Left hindlimb (tissue), 1 donor: ENCODE measurements around the gene CATSPER1.
A peak's percentile ranks its signal among the peaks of the same experiment; 100 is the strongest.

Experiments
- DNase-seq: peaks from one replicate; pipeline ENCODE4 v3.0.0-alpha.2; 2018

The CATSPER1 gene

DNA sequence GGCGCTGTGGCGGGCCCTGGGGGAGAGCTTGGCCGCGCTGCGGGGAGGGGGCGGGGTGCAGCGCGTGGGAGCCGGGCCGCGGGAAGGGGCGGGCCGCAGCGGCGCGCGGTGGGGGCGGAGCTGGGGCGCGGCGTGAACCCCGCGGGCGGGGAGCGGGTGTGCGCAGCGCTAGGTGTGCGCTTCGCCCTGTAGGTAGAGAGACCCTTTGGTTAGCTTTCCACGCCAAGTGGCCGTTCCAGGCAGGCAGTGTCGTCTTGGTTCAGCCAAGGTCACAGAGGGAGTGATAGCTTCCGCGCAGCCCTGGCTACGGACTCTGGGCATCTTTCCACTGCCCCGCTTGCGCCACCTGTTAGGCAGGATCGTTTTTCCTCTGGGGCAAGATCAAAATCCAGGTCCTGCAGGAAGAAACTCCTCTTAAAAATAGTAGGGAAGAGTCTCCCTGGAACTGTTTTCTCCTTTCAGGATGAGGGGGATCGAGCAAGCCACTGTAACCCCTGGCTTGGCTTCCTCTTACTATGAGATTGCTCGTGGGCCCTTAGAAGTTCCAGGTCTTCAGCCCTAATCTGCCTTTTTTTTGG, 23.5 kb downstream of the CATSPER1 start:
- DNase-seq: peak; percentile 57

DNA sequence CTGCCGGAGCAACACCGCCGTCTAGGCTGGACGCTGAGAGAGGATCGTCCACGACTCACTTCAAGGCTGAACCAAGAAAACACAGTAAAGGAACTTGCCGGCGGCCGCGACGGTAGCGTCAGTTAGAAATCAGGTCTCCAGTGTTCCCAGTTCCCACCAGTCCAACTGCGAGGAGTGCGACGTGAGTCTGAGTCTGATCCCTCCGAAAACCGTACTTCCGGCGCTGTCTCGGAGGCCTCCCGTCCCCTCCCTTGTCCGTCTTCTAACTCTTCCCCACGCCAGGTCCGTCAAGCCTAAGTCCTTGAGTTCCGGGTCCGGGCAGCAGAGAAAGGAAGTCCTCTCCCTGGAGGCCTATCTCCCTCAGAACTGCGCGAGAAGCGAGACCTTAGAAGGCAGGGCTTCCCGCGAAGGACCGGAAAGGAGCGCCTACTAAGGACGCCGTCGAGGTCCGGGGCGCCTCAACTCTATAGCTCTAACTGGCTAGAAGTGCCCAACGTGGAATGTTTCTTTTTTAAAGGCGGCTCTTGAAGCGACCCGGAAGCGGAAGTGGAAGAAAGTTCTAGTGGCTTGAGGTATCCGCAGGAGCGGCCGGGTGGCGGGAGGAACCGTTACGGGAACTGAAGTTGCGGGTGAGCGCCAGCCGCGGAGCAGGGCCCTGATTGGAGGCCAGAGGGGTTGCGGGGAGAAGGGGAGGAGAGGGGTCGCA, 24.2 kb downstream of the CATSPER1 start, which contains the start of the genes BANF1 and EIF1AD:
TSS of gene BANF1 (plus strand) at position 562 of the 706 bp plus-strand sequence. CDS start 748 bp downstream, outside the sequence.
TSS of gene EIF1AD (minus strand) at position 216 of the 706 bp plus-strand sequence. CDS start 1,768 bp downstream, outside the sequence.
- DNase-seq: peak; percentile 97

DNA sequence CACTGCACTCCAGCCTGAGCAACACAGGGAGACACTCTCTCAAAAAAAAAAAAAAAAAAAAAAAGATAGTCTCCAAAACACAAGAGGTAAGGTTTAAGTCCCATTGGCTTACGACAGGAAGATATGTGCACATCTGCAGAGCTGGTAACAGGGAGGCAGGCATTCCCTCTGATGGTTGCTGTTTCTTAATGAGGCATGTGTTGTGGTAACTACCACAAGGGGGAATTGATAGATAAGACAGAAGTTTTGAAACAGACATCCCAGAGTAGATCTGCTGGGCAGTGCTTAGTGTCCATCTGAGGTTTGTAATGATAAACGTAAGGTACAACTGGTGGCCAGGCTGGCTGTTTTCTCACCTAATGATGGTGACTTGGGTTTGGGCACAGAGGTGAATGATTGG, 29.0 kb downstream of the CATSPER1 start:
- DNase-seq: no peak

DNA sequence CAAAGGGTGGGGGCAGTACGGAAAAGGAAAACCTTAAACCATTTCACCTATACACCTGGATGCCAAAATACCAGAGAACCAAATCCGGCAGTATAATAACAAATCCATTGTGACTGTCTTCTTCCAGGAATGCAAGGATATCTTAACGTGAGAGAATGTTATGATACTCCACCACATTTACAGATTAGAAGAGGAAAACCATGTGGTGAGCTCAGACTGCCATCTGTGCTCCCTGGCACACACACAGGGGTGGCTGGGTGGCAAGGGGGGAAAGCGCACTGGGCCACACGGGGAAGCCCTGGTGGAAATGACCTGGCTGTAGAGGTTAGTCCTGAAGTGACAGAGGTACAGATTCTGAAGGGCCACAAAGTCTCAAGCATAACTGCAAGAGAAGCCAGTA, 34.2 kb downstream of the CATSPER1 start:
- DNase-seq: no peak

DNA sequence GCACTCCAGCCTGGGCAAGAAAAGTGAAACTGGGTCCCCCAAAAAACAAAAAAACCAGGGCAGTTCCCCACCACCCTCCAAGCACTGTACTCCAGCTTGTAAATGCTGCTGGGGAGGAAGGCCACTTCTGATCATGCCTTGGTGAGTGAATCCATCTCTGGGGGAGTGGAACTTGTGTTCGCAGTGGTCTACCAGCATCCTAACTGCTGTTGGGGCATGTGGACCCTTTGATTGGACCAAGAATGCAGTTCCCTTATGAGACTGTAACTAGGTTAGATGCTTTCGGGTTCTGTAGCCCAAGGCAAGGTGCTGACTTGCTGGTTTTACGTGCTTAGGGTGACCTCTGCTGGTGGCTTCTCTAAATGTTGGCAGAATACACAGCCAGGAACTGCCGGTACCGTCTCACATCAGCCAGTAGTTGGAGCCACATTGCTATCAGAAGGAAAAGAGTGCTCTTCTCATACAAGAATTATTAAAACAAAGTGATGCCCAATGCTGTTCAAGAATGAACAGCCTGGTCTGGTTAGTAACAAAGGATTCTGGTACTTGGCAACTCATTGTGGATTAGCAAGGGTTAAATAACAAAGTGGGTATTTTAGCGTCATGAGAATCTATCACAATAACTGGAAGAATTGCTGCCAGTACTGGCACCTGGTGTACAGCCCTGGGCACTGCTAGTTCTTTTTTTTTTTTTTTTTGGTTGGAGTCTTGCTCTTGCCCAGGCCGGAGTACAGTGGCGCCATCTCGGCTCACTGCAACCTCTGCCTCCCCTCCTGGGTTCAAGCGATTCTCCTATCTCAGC, 37.3 kb downstream of the CATSPER1 start:
- DNase-seq: peak; percentile 91

DNA sequence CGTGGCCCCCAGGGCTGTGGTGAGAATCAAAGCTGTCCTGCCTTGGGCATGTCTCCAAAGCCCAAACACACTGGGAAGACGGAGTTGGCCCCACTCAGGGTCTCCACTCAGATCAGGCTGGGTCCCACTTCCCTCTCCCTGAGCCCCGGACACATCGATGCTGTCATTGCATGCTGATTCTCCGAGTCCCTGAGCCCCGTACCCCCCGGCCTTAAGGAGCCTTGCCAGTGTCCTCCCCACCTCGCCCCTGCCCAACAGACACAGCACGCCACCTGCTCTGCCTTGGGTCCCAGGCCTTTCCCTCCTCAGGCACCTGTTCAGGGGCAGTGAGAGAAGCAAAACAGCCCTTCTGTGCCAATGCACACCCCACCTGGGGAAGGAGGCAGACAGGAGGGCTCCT, 38.9 kb downstream of the CATSPER1 start:
- DNase-seq: no peak

DNA sequence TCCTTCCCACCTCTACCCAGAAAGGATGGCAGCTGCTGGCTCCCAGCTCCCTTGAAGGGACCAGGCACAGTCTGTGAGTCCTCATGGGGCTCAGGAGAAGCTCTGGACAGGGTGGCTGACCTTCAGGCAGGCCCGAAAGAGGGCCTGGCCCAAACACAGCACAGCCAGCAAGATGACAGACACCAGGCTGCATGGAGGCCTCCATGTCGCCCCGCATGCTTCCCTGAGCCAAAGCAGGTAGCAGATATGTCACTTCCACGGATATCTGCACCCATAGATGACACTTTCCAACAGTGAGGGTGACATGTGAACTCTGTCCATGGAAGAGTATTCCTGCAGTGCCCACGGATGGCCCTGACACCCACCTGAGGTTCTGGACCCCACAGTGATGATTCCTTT, 42.7 kb downstream of the CATSPER1 start:
- no peak for DNase-seq

DNA sequence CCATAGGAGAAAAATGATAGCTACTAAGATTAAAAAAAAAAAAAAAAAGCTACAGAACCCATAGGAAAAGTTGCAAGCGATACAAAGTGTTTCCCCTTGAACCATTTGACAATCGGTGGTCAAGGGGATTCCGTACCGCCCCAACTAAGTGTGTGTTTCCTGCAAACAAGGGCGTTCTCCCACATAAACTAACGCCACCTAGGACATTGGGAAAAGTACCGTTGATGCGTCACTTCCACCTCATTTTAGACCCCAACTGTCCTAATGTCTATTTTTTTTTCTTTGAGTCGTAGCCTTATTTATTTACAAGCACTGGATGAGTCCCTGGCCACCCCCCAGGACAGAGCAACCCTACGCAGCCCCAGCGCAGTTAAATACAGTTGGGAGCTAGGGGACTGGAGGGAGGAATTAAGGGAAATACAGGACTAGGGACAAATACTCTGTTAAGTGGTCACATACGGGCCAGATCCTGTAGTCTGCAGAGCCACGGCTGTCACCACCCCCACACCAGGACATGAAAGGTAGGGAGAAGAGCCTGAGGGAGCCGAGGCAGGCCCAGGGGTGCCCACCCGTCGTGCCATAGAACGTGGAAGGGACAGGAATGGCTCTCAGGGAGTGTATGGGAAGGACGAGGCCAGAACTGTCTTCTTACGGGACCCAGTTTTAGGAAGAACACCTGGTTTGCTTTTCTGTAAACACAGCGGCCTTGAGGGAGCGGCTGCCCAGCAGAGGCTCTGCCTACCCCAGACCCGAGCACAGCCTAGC, 43.3 kb downstream of the CATSPER1 start:
- DNase-seq: no peak

DNA sequence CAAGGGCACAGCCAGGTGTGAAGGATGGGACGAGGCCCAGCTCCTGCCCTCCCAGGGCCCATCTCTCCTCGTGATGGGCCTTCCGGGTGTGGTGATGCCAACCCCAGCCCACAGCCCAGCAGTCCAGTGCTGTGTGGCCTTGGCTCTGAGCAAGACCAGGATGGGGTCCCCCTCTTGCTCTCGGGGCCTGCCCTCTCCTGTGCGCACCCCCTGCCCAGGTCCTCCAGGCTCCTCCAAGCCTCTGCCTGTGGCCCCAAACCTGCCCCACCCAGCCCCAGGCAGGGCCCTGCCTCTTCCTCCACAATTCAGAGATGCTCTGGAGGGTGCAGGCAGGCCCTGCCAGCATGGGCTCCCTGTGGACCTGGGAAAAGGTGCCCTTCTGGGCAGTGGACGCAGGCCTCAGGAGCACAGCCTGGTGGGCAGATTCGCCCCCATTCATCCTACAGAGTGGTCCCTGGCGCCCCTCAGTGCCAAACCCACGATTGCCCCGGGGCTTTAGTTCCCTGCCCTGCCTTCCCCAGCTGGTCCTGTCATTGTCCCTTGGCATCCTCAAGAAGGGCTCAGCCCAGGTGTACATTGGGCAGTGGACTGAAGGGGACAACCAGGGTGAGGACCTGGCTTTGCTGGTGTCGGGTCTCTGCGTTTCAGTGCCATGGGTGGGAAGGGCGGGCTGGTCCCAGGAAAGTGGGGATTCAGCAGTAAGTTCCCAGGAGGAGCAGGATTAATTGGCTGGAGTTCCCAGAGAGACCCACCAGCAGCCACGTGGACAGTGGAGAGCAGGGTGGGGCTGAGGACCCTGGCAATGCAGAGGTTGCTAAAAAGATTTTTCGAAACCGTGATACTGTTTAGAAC, 44.1 kb downstream of the CATSPER1 start:
- no peak for DNase-seq

DNA sequence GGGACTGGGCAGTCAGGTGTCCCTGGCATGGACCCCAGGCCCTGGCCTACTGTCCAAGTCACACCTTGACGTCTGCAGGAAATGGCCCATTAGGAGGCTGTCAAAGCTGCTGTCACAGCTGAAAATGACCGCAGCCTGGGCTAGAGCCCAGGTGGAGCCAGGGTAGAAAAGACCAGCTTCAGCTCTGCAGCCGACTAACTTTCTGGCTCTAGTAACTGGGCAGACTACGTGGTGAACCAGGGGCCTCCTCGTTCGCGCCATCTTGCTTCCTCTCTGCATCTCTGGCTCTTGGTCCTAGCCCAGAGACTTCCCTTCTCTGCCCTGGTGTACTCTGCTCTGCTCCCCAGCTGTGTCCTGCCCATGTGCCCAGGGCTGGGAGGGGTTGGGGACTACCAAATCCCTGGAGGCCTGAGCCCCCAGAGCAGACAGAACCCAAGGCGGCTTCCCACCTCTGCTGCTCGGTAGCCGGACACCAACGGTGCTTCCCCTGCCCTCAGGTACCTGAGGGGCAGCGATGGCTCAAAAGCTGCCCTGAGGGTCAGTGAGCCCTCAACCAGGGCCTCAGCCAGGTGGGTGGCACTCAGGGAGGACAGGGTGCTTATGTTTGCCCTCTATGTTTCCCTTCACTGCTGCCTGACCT, 45.1 kb downstream of the CATSPER1 start:
- no peak for DNase-seq

DNA sequence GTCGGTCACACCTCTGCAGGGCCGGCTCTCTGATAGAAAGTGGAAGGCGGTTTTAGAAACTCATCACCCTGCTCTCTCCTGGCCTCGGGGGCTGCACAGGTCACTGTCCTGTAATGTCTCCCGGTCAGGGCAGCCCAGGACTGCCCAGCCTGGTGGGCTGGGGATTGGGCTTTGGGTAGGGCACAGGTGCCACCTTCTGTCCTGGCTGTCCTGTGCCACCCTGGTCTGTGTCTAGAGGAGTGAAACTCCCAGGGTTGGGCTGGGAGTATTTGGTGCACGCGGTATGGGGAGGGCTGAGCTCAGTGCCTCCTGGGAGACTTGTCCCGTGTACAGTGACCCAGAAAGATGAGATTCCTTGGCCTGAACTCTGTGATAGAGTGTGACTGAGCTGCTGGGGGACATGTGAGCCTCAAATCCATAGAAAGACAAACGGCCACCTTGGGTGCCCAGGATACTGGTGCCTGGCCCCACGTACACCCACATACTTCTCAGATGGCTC, 47.0 kb downstream of the CATSPER1 start:
- DNase-seq: no peak

DNA sequence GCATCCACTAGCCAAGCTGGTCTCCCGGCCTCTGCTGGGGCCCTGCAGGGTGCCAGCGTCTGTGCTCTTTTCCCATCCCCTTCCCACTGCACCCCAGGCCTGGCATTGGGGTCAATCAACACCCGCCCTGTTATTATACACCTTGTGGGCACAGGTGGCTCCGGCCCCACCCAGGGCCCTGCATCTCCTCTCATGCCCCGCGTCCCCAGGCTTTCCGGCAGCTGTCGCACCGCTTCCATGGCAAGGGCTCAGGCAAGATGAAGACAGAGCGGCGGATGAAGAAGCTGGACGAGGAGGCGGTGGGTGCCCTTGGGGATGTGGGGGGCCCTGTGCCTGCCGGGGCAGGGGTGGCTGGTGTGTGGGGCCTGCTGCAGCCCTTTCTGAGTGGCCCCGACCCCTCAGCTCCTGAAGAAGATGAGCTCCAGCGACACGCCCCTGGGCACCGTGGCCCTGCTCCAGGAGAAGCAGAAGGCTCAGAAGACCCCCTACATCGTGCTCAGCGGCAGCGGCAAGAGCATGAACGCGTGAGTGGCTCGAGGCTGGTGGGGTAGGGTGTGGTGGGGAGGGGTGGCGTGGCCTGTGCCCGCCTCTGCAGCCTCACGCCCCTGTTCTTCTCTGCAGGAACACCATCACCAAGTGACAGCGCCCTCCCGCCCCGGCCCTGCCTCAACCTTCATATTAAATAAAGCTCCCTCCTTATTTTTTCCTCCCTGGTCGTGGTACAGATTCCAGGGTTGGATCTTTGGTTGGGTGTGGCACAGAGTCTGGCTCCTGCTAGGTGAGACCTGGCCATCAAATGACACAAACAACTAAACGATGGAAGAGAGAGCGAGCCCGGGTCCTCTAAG, 47.7 kb downstream of the CATSPER1 start:
- no peak for DNase-seq

DNA sequence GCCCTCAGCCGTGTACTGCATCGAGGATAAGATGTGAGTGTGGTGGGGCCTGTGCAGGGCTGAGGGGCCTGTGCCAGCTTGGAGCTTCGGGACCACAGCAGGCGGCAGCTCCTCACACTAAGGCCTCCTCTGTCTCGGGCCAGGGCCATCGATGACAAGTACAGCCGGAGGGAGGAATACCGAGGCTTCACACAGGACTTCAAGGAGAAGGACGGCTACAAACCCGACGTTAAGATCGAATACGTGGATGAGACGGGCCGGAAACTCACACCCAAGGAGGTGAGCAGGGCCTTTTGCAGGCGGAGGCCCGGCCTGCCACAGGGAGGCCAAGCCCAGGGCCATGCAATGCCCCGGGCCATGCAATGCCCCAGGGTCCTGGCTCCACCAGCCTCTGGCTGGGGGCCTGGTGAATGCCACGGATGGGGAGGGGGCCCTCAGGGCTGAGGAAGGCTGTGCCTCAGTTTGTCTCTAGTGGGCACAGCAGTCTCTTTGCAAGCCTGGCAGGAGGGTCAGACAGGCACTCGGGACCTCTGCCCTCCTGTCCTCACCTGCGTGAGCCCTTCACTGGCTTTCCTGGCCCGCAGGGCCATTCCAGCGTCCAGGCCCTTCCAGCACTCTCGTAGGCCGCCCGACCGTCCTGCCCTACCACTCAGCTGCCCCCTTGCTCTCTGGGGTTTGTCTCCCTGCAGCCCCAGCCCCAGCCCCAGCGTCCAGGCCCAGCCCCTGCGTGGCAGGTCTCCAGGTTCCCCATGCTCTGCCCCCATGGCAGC, 48.5 kb downstream of the CATSPER1 start:
- no peak for DNase-seq

DNA sequence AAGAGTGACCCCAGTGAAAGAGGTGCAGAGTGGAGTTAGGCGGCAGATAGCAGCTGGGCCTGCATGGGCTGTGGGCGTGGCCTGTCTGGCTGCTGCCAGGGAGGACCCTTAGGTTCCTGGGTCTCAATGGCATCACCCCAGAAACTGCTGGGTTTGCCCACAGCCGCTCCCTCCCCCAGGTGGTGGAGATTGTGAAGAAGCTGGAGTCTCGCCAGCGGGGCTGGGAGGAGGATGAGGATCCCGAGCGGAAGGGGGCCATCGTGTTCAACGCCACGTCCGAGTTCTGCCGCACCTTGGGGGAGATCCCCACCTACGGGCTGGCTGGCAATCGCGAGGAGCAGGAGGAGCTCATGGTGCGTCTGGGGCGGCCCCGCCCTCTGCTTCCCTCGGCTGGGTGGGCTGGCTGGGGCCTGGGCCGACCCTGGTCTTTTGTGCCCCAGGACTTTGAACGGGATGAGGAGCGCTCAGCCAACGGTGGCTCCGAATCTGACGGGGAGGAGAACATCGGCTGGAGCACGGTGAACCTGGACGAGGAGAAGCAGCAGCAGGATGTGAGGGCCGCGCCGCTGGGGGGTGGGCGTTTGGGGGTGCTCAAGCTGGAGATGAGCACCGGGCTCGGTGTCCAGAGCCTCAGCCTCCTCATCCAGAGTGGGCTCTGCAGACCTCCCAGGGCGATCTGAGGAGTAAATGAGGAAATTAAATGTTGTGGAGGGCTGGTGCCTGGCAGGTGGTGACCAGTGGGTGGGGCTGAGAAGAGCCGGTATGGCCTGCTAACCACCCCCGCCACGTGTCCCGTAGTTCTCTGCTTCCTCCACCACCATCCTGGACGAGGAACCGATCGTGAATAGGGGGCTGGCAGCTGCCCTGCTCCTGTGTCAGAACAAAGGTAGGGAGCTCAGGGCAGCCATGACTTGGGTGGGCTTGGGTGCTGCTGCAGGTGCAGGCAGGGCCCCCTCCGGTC, 49.8 kb downstream of the CATSPER1 start:
- peak; percentile 32 for DNase-seq

DNA sequence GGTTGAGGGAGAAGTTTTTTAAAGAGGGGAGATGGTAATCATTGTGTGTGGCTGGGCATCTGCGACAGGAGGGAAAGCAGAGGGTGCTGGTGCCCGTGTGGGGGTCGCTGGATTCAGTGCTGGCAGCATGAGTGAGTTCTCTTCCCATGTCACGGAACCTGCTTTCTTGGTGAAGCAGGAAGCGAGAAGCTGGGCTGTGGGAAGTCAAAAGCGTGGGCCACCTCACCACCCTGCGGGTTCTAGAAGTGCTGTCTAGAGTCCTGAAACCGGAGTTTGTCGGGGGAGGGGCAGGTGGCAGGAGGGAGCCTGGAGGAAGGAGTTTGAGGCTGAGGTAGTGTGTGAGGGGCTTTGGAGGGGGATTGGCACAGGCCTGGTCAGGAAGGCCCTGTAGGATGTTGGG, 50.5 kb downstream of the CATSPER1 start:
- peak; percentile 29 for DNase-seq

DNA sequence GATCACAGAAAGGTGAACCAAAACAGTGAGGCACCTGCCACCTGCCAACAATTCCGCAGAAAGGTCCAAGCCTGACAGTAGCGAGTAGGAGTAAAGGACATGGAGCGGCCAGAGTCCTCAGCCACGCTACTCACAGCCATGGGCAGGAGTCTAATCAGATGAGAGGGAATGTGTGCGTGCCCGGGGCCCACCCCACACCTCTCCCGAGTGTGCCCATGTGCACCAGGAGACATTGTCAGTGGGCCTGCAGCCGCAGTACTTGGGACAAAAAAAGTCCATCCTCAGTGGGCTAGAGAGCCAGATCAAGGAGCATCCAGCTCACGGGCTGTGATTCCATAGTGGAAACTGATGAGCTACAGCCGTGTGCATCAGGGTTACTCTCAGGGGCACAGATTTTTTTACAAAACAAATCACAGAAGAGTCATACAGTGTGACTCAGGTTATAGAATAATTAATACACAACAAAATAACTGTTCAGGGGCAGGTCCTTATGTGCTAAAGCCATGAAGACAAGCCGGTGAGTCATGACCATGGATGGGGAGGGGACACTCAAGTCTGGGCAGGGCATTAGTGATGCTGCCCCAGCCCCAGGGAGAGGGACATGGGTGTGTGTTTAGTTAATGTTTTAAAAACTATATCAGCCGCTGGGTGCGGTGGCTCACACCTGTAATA, 52.7 kb downstream of the CATSPER1 start:
- peak; percentile 16 for DNase-seq

DNA sequence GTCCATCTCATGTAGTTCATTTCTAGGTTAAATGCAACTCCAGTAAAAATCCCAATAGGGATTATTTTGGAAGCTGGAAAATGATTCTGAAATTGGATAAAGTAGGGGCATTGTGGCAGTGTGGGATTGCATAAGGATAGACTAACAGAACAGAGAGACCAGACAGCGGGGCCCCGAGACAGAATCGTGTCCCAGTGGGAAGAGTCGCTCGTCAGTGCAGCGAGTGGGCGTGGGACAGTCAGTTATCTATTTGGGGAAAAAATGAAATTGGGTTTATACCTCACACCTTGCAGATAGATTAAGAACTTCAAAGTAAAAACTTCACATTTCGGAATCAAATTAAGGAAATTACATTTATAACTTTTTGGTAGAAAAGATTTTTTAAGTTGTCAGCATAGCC, 54.2 kb downstream of the CATSPER1 start:
- no peak for DNase-seq
